Ascending aorta (tissue), 2 donors: ENCODE results near the gene FOXK2. TPM values are rescaled to one million over a fixed set of nuclear protein-coding genes. Genes with fewer than 3 reads are reported as not detected.

ENCODE experiments used
- DNase-seq, 2 donors: peaks; one replicate each; pipeline ENCODE4 v3.0.0-alpha.2; 2019; ENCODE audit warnings: low spot score in 2 of 2
- H3K27ac ChIP-seq, 2 donors: fragments of 200-600 bp; sonication (generic); one replicate each; pipeline ENCODE4 v1.5.1; 2016 to 2017; ENCODE audit warnings: mild to moderate bottlenecking in 1 of 2
- H3K27me3 ChIP-seq: fragments of 200-600 bp; sonication (generic); one replicate; pipeline ENCODE4 v1.5.1; 2017
- H3K36me3 ChIP-seq, 2 donors: fragments of 200-600 bp; sonication (generic); one replicate each; pipeline ENCODE4 v1.5.1; 2016
- H3K4me1 ChIP-seq, 2 donors: fragments of 200-600 bp; sonication (generic); one replicate each; pipeline ENCODE4 v1.5.1; 2016 to 2017; ENCODE audit warnings: mild to moderate bottlenecking in 1 of 2
- H3K4me3 ChIP-seq, 2 donors: fragments of 200-600 bp; sonication (generic); one replicate each; pipeline ENCODE4 v1.5.1; 2016 to 2017; ENCODE audit warnings: mild to moderate bottlenecking in 1 of 2
- H3K9me3 ChIP-seq, 2 donors: fragments of 200-600 bp; sonication (generic); one replicate each; pipeline ENCODE4 v1.5.1; 2016
- intact Hi-C: fragments of 100-400 bp; cut with DNase I; formaldehyde crosslinking; loops from one replicate; pipeline ENCODE4 v1.15.1; 2023
- total RNA-seq: library from RNA; depleted of rRNA; stranded (reverse); fragments of >200 nt; gene quantifications from one replicate; pipeline ENCODE4 v1.1.0, GENCODE V29; 2016
- TF ChIP-seq, protein P1 (sequence below), 3 experiments: fragments of 200-600 bp in 2 of 3; fragments of 450-650 bp in 1 of 3; sonication (generic) in 2 of 3; IDR thresholded peaks; one replicate each; pipeline ENCODE4 v1.5.1; 2016 to 2019; ENCODE audit warnings: antibody characterized with exemption in 3 of 3, mild to moderate bottlenecking in 1 of 3, moderate library complexity in 1 of 3

FOXK2 gene
- total RNA-seq, 1 donor from 2014 or later: 131 TPM

DNA sequence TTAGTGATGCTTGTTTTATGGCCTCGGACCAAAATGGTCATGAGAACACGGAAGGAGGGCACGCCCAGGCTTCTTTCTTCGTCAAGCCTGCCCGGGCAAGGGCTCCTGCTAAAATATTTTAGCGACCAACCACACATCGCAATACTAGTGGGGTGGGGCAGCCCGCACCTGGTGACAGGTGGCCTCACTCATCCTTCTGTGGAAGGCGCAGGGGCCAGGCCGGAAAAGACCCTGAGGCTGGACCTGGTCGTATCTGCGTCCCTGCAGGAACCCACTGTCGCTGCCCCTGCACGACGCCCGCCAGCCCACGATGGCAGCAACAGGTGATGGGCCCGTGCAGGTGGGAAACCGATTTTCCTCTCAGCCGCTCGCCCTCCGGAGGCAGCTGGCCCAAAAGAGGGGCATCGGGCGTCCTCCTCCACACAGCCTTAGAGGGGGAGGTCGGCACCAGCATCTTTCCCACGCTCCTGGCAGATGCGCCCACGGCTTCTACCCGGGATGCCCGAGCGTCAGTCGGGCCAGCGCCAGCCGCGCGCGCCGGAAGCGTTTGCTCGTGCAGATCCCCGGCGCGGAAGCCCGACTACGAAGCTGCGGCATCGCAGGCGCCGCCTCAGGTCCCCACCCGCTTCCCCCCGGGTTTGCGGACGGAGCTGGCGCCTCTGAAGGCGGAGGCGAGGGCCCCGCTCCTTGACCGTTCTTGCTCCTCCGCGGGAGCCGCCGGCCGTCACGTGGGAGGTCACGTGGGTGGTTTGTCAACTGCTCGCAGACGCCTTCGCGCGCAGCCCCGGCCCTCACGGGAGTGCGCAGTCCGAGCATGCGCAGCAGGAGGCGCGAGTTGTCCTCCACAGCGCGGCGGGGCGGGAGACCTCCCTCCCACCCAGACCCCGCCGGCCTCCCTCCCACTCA, 22.8 kb upstream of the FOXK2 start:
- H3K27ac ChIP-seq: peak overlapping the region; percentile 90 to 91
- peak; percentile 83 to 98 for DNase-seq
- TF ChIP-seq, protein P1, sequence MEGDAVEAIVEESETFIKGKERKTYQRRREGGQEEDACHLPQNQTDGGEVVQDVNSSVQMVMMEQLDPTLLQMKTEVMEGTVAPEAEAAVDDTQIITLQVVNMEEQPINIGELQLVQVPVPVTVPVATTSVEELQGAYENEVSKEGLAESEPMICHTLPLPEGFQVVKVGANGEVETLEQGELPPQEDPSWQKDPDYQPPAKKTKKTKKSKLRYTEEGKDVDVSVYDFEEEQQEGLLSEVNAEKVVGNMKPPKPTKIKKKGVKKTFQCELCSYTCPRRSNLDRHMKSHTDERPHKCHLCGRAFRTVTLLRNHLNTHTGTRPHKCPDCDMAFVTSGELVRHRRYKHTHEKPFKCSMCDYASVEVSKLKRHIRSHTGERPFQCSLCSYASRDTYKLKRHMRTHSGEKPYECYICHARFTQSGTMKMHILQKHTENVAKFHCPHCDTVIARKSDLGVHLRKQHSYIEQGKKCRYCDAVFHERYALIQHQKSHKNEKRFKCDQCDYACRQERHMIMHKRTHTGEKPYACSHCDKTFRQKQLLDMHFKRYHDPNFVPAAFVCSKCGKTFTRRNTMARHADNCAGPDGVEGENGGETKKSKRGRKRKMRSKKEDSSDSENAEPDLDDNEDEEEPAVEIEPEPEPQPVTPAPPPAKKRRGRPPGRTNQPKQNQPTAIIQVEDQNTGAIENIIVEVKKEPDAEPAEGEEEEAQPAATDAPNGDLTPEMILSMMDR (IDR thresholded peaks at IDR 0.05): no peak
- intact Hi-C loops: loop anchor here (1.0 to 2.0 kb wide), 4 partner anchors 23 to 78 kb away; partner anchors contain the start of genes FOXK2, HEXD, NARF and OGFOD3
- no peaks in the 10 kb centered on the region for H3K9me3 ChIP-seq
- no peaks in the 10 kb centered on the region for H3K27me3 ChIP-seq
- H3K4me3 ChIP-seq: peak overlapping the region; percentile 74 to 87
- H3K4me1 ChIP-seq: peaks cover 5 to 23% of the 10 kb centered on the region in 2 donors
- no peaks in the 10 kb centered on the region for H3K36me3 ChIP-seq

DNA sequence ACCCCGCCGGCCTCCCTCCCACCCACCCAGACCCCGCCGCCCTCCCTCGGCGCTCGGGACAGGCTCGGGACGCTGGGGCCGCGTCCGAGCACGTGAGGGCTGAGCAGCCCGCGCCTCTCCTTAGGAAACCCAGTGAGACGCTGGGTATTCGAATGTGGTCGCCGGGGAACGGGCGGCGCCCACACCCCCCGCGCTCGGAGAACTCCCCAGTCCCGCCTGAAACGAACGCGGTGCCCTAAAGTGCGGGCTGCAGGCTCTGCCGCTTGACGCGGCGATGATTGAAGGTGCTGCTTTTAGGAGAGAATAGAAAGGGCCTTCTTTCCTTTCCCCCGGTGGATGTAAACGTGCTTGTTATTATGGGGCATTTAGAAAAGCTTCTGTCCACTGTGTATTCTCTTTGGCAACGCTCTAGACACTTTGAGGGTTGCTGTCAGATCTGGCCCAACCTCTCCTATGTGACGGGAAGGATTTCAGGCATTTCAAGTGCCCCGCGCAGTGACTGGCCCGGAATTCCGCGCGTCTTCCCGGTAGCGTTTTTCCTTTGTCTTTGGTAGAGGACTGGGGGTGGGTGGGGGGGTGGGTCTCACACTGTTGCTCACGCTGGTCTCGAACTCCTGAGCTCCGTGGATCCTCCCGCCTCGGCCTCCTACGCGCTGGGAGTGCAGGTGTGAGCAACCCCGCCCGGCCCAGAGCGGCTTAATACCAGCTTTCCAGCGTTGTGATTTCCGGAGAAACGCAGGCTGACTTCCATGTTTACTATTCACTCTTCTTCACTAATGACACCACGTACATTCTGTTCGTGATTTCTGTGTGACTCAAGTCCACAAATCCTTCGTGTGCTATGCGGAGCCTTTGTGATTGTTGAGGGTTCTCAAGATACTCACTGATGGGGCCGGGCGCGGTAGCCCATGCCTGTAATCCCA, 21.8 kb upstream of the FOXK2 start:
- Histone ChIP-seq H3K4me3 (peak overlapping the region; percentile 74 to 87), H3K36me3 (no peaks in the 10 kb centered on the region), H3K4me1 (peaks cover 5 to 23% of the 10 kb centered on the region in 2 donors), H3K27ac (peak overlapping the region; percentile 90 to 91), H3K27me3 (no peaks in the 10 kb centered on the region), H3K9me3 (no peaks in the 10 kb centered on the region)
- TF ChIP-seq, protein P1 (IDR thresholded peaks at IDR 0.05): no peak
- intact Hi-C loops: loop anchor here (1.0 to 2.0 kb wide), 4 partner anchors 22 to 79 kb away; partner anchors contain the start of genes FOXK2, HEXD, NARF and OGFOD3
- DNase-seq: no peak

DNA sequence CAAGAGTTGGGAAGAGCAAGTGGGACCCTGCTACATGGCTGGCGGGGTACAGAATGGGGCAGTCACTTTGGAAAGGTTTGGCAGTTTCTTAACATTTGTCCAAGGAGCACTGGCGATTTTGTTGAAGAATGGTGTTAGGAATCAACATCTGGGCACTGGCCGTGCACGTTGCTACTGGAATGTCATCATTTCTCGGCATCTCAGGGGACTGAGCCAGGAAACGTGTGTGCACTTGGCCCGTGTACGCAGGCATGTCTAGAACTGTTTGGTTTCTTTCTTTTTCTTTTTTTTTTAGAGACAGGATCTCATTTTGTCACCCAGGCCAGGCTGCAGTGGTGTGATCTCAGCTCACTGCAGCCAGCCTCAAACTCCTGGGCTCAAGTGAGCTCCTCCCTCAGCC, 17.3 kb upstream of the FOXK2 start:
- no peak for DNase-seq
- intact Hi-C loops: no loop called here
- Histone ChIP-seq H3K4me3 (no peak overlapping the region), H3K4me1 (peaks cover 0 to 7% of the 10 kb centered on the region in 2 donors), H3K27ac (peak overlapping the region in 1 of 2 donors; percentile 14), H3K27me3 (no peaks in the 10 kb centered on the region), H3K9me3 (no peaks in the 10 kb centered on the region), H3K36me3 (no peaks in the 10 kb centered on the region)
- TF ChIP-seq, protein P1 (IDR thresholded peaks at IDR 0.05): no peak

DNA sequence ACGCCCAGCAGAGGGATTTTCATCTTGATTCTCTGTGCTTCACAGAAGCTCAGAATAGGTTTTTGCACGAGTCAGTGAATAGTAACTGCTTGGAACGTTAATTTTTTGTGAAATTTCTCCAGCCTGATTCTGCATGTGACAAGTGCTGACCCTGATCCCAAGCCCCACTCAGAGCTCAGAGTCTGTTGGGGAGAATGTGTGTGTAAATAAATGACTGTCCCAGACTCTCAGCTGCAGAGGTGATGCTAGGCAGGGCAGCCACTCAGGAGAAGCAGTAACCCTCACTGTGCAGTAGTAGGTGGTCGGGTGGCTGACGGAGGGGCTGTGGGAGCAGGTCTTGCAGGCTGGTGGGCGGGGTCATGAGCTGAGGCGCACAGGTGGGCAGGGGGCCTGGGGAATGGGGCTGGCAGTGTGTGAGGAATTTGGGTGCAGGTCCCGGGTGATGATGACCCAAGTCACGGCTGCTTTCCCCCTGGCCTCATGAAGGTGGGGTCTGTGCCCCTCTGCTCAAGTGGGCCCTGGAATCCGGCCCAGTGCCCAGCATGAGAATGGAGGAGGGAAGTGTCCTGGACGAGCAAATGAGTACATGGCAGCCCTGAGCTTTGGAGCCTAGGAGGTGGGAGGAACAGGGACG, 16.3 kb upstream of the FOXK2 start:
- intact Hi-C loops: no loop called here
- H3K27me3 ChIP-seq: no peaks in the 10 kb centered on the region
- no peak overlapping the region for H3K27ac ChIP-seq
- no peaks in the 10 kb centered on the region for H3K9me3 ChIP-seq
- no peak overlapping the region for H3K4me3 ChIP-seq
- no peaks in the 10 kb centered on the region for H3K36me3 ChIP-seq
- no peak for DNase-seq
- no peaks in the 10 kb centered on the region for H3K4me1 ChIP-seq
- TF ChIP-seq, protein P1 (IDR thresholded peaks at IDR 0.05): no peak

DNA sequence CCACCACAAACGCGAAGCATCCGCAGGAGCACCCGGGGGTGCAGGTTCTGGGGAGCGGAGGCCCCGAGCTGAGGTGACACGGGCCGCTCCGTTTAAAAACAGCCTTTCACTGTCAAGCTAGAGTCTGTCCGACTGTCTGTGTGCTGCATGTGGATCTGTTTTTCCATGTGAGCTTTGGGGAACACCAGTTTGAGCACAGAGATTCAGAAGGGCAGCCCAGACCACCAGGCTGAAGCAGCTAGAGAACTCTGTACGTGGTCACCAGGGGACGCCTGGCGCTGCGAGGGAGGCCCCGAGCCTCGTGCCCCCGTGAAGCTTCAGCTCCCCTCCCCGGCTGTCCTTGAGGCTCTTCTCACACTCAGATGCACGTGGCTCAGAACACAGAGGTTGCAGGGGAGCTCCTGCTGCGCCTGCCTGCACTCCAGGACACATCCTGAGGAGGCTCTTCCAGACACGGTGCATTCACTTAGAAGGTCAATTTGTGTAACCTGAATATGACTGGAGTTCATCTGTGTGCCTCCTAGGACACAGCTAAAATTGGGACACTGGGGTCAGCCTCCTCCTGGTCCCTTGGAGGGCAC, 15.7 kb upstream of the FOXK2 start:
- intact Hi-C loops: no loop called here
- no peaks in the 10 kb centered on the region for H3K27me3 ChIP-seq

More for the DNA sequence above, 15.7 kb upstream of the FOXK2 start:
- DNase-seq: no peak
- no peak overlapping the region for H3K4me3 ChIP-seq
- H3K36me3 ChIP-seq: no peaks in the 10 kb centered on the region
- H3K27ac ChIP-seq: no peak overlapping the region
- H3K4me1 ChIP-seq: no peaks in the 10 kb centered on the region
- H3K9me3 ChIP-seq: no peaks in the 10 kb centered on the region
- TF ChIP-seq, protein P1 (IDR thresholded peaks at IDR 0.05): no peak
